Measurements from ENCODE around the gene CPOX. TPM values are rescaled to one million over a fixed set of nuclear protein-coding genes. Genes with fewer than 3 reads are reported as not detected.
A peak's percentile ranks its signal among the peaks of the same experiment; 100 is the strongest.
"Not testable (repeated sequence)": the region's sequence is repeated elsewhere in the genome, so short reads cannot be mapped to it uniquely, and the experiment has no call there.

CPOX gene
- 34.8 TPM for total RNA-seq

- Histone ChIP-seq H3K27me3 (no peaks in the 10 kb centered on the region), H3K9me3 (no peaks in the 10 kb centered on the region), H3K27ac (peak within 1 kb of the TSS; percentile 83 to 91), H3K36me3 (peaks cover 5 to 14% of the 10 kb centered on the region in 2 donors), H3K4me1 (peaks cover 0 to 12% of the 10 kb centered on the region in 2 donors), H3K4me3 (peak within 1 kb of the TSS; percentile 77 to 94)
- intact Hi-C loops (cut with DNase I) = loop anchor here (1.0 to 10.0 kb wide), 3 partner anchors 70 to 1162 kb away; partner anchors contain the start of gene DCBLD2
- DNase-seq (ENCODE audit: low spot score in 2 of 2) = peak; percentile 31 to 92
- no peak for TF ChIP-seq CTCF (IDR thresholded peaks at IDR 0.05)
Observed at GRCh38 chr3:98593046-98593936, at the start of gene CPOX. TSS of gene CPOX (minus strand) at chr3:98593611. CDS start at chr3:98593504, 107 bp downstream.

GRCh38 chr3:98642769-98643168 is 49.4 kb upstream of the CPOX start:
- H3K4me1 ChIP-seq; H3K27me3 ChIP-seq; DNase-seq (ENCODE audit: low spot score in 2 of 2); H3K4me3 ChIP-seq; H3K27ac ChIP-seq; intact Hi-C loops (cut with DNase I); H3K36me3 ChIP-seq; H3K9me3 ChIP-seq: not testable (repeated sequence)

- H3K9me3 ChIP-seq; H3K4me1 ChIP-seq; H3K36me3 ChIP-seq; intact Hi-C loops (cut with DNase I); H3K27ac ChIP-seq; H3K27me3 ChIP-seq; DNase-seq (ENCODE audit: low spot score in 2 of 2); H3K4me3 ChIP-seq: not testable (repeated sequence)
Observed at GRCh38 chr3:98641756-98642155, 48.3 kb upstream of the CPOX start.

- DNase-seq (ENCODE audit: low spot score in 2 of 2); intact Hi-C loops (cut with DNase I); H3K9me3 ChIP-seq; H3K4me3 ChIP-seq; H3K27me3 ChIP-seq; H3K27ac ChIP-seq; H3K36me3 ChIP-seq; H3K4me1 ChIP-seq: not testable (repeated sequence)
Observed at GRCh38 chr3:98638515-98638914, 45.1 kb upstream of the CPOX start.

GRCh38 chr3:98630416-98630815 is 37.0 kb upstream of the CPOX start:
- H3K27ac ChIP-seq = no peak overlapping the region
- no peaks in the 10 kb centered on the region for H3K4me1 ChIP-seq
- intact Hi-C loops (cut with DNase I) = no loop called here
- H3K36me3 ChIP-seq = no peaks in the 10 kb centered on the region
- H3K9me3 ChIP-seq = no peaks in the 10 kb centered on the region
- no peaks in the 10 kb centered on the region for H3K27me3 ChIP-seq
- no peak overlapping the region for H3K4me3 ChIP-seq
- no peak for TF ChIP-seq CTCF (IDR thresholded peaks at IDR 0.05)
- DNase-seq (ENCODE audit: low spot score in 2 of 2) = no peak

- Histone ChIP-seq H3K9me3 (no peaks in the 10 kb centered on the region), H3K27me3 (no peaks in the 10 kb centered on the region), H3K36me3 (no peaks in the 10 kb centered on the region), H3K27ac (no peak overlapping the region), H3K4me3 (no peak overlapping the region), H3K4me1 (no peaks in the 10 kb centered on the region)
- intact Hi-C loops (cut with DNase I) = no loop called here
- no peak for TF ChIP-seq CTCF (IDR thresholded peaks at IDR 0.05)
- no peak for DNase-seq (ENCODE audit: low spot score in 2 of 2)
Observed at GRCh38 chr3:98628317-98628716, 34.9 kb upstream of the CPOX start.

GRCh38 chr3:98626151-98626550 is 32.7 kb upstream of the CPOX start:
- intact Hi-C loops (cut with DNase I) = no loop called here
- Histone ChIP-seq H3K36me3 (no peaks in the 10 kb centered on the region), H3K4me3 (no peak overlapping the region), H3K9me3 (no peaks in the 10 kb centered on the region), H3K27ac (no peak overlapping the region), H3K27me3 (no peaks in the 10 kb centered on the region), H3K4me1 (no peaks in the 10 kb centered on the region)
- TF ChIP-seq CTCF (IDR thresholded peaks at IDR 0.05) = no peak
- DNase-seq (ENCODE audit: low spot score in 2 of 2) = no peak

All from ascending aorta (tissue), 2 donors.